ENCODE measurements around the gene BANK1. TPM values are rescaled to one million over a fixed set of nuclear protein-coding genes. Genes with fewer than 3 reads are reported as not detected.

Gene BANK1
- polyA plus RNA-seq, 1 of the 3 experiments (the other 2 are of a cell fraction), result not detected

DNA sequence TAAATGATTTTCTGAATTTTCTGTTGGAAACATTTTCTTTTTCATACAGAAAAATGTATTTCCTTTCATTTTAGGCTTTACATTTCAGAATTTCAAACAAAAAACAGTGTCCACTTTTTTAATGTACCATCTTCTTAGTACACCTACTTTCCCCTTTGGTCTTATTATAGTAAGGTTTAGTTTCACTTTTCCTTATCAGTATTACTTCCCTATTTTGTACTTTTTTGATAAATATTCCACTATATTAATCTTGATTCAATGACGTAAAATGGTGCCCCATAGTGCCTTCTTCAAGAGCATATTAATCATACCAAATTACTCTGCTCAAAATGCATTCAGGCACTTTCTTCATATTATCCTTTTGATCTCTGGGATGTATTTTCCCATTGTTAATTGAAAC, 52.5 kb downstream of the BANK1 start:
- H3K4me3 ChIP-seq (ENCODE audit: low read depth in 2 of 2, low read length in 1 of 2), result no peak overlapping the region
- H4K20me1 ChIP-seq (ENCODE audit: insufficient read depth), result no peaks in the 10 kb centered on the region
- H3K4me2 ChIP-seq, result no peak overlapping the region
- no peak overlapping the region for H3K9ac ChIP-seq
- ChIA-PET CTCF (no interaction called here), POLR2A (no interaction called here)
- 70% methylated on average over 1 of the region's 1 CpG for WGBS (ENCODE audit: low lambda C conversion rate)
- no peak for DNase-seq
- no peaks in the 10 kb centered on the region for H3K36me3 ChIP-seq (replicated peaks in 1 of 2; ENCODE audit: control insufficient read depth in 1 of 2, insufficient read depth in 2 of 2, low read length in 1 of 2)
- H3K79me2 ChIP-seq (ENCODE audit: insufficient read depth), result no peaks in the 10 kb centered on the region
- H2AFZ ChIP-seq (ENCODE audit: low read depth), result no peak overlapping the region
- no peak overlapping the region for H3K27ac ChIP-seq (ENCODE audit: low read depth in 2 of 2, low read length in 1 of 2)
- no peaks in the 10 kb centered on the region for H3K9me3 ChIP-seq
- H3K4me1 ChIP-seq (ENCODE audit: control insufficient read depth in 1 of 2, insufficient read depth in 2 of 2, low read depth in 1 of 2, low read length in 1 of 2), result no peaks in the 10 kb centered on the region
- no peaks in the 10 kb centered on the region for H3K27me3 ChIP-seq (ENCODE audit: insufficient read depth)
- H3K9me2 ChIP-seq, result no peaks in the 10 kb centered on the region
- TF ChIP-seq TEAD4 (IDR thresholded peaks at IDR 0.05; ENCODE audit: borderline replicate concordance, insufficient read depth), result no peak
- no peak for TF ChIP-seq TCF12 (IDR thresholded peaks at IDR 0.05)
- no peak for TF ChIP-seq MXI1 (IDR thresholded peaks at IDR 0.05; ENCODE audit: low read depth, low read length)
- TF ChIP-seq RFX5 (IDR thresholded peaks at IDR 0.05; ENCODE audit: low read length), result no peak
- no peak for TF ChIP-seq RAD21 (IDR thresholded peaks at IDR 0.05; ENCODE audit: low read length)
- TF ChIP-seq, protein P1, sequence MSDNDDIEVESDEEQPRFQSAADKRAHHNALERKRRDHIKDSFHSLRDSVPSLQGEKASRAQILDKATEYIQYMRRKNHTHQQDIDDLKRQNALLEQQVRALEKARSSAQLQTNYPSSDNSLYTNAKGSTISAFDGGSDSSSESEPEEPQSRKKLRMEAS (IDR thresholded peaks at IDR 0.05; ENCODE audit: low read depth), result no peak
- no peak for TF ChIP-seq CHD2 (IDR thresholded peaks at IDR 0.05; ENCODE audit: low read length, partially characterized antibody)
- TF ChIP-seq, protein P2, sequence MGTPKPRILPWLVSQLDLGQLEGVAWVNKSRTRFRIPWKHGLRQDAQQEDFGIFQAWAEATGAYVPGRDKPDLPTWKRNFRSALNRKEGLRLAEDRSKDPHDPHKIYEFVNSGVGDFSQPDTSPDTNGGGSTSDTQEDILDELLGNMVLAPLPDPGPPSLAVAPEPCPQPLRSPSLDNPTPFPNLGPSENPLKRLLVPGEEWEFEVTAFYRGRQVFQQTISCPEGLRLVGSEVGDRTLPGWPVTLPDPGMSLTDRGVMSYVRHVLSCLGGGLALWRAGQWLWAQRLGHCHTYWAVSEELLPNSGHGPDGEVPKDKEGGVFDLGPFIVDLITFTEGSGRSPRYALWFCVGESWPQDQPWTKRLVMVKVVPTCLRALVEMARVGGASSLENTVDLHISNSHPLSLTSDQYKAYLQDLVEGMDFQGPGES (IDR thresholded peaks at IDR 0.05; ENCODE audit: low read depth, low read length), result no peak
- H3F3A ChIP-seq (replicated peaks; ENCODE audit: insufficient read depth), result no peaks in the 10 kb centered on the region

DNA sequence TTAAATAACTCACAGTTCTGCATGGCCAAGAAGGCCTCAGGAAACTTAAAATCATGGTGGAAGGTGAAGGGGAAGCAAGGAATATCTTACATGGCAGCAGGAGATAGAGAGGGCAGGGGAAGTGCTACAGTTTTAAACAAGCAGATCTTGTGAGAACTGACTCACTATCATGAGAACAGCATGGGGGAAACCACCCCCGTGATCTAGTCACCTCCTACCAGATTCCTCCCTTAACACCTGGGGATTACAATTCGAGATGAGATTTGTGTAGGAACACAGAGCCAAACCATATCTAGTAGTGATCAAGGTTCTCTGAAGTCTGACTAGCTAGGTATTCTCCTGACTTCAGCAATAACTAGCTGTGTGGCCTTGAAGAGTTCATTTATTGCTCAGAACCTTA, 56.0 kb downstream of the BANK1 start:
- DNase-seq, result no peak

More for the DNA sequence above, 56.0 kb downstream of the BANK1 start:
- H3K27ac ChIP-seq (ENCODE audit: low read depth in 2 of 2, low read length in 1 of 2), result no peak overlapping the region
- ChIA-PET CTCF (no interaction called here), POLR2A (no interaction called here)
- no peak overlapping the region for H2AFZ ChIP-seq (ENCODE audit: low read depth)
- no peak for TF ChIP-seq MEF2A (IDR thresholded peaks at IDR 0.05; ENCODE audit: borderline replicate concordance, low read depth)
- no peak for TF ChIP-seq FOSL2 (IDR thresholded peaks at IDR 0.05; ENCODE audit: borderline replicate concordance, low read depth)
- TF ChIP-seq GATA2 (CRISPR knock-in tag; IDR thresholded peaks at IDR 0.05), result no peak
- TF ChIP-seq FOXM1 (IDR thresholded peaks at IDR 0.05; ENCODE audit: low read depth), result no peak
- TF ChIP-seq RCOR1 (IDR thresholded peaks at IDR 0.05; ENCODE audit: low read length), result no peak
- TF ChIP-seq, protein P1 (IDR thresholded peaks at IDR 0.05; ENCODE audit: low read depth), result no peak
- TF ChIP-seq, protein P3, sequence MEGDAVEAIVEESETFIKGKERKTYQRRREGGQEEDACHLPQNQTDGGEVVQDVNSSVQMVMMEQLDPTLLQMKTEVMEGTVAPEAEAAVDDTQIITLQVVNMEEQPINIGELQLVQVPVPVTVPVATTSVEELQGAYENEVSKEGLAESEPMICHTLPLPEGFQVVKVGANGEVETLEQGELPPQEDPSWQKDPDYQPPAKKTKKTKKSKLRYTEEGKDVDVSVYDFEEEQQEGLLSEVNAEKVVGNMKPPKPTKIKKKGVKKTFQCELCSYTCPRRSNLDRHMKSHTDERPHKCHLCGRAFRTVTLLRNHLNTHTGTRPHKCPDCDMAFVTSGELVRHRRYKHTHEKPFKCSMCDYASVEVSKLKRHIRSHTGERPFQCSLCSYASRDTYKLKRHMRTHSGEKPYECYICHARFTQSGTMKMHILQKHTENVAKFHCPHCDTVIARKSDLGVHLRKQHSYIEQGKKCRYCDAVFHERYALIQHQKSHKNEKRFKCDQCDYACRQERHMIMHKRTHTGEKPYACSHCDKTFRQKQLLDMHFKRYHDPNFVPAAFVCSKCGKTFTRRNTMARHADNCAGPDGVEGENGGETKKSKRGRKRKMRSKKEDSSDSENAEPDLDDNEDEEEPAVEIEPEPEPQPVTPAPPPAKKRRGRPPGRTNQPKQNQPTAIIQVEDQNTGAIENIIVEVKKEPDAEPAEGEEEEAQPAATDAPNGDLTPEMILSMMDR (IDR thresholded peaks at IDR 0.05), result no peak
- TF ChIP-seq, protein P2 (IDR thresholded peaks at IDR 0.05; ENCODE audit: low read depth, low read length), result no peak
- TF ChIP-seq SMC3 (IDR thresholded peaks at IDR 0.05; ENCODE audit: low read depth, low read length), result no peak
- TF ChIP-seq TCF12 (IDR thresholded peaks at IDR 0.05), result no peak
- no peak for TF ChIP-seq RXRA (IDR thresholded peaks at IDR 0.05; ENCODE audit: borderline replicate concordance, low read depth)
- no peak for TF ChIP-seq MXI1 (IDR thresholded peaks at IDR 0.05; ENCODE audit: low read depth, low read length)
- no peak overlapping the region for H3K9ac ChIP-seq
- no peak overlapping the region for H3K4me3 ChIP-seq (ENCODE audit: low read depth in 2 of 2, low read length in 1 of 2)
- H3K9me3 ChIP-seq, result no peaks in the 10 kb centered on the region
- H3K4me1 ChIP-seq (ENCODE audit: control insufficient read depth in 1 of 2, insufficient read depth in 2 of 2, low read depth in 1 of 2, low read length in 1 of 2), result no peaks in the 10 kb centered on the region
- WGBS (ENCODE audit: low lambda C conversion rate), result 42% methylated on average over 2 of the region's 2 CpGs
- no peaks in the 10 kb centered on the region for H3K27me3 ChIP-seq (ENCODE audit: insufficient read depth)
- H3K9me2 ChIP-seq, result no peaks in the 10 kb centered on the region
- no peaks in the 10 kb centered on the region for H3K79me2 ChIP-seq (ENCODE audit: insufficient read depth)
- no peaks in the 10 kb centered on the region for H3F3A ChIP-seq (replicated peaks; ENCODE audit: insufficient read depth)
- no peak overlapping the region for H3K4me2 ChIP-seq
- no peaks in the 10 kb centered on the region for H3K36me3 ChIP-seq (replicated peaks in 1 of 2; ENCODE audit: control insufficient read depth in 1 of 2, insufficient read depth in 2 of 2, low read length in 1 of 2)
- no peaks in the 10 kb centered on the region for H4K20me1 ChIP-seq (ENCODE audit: insufficient read depth)
